ENCODE results near the gene CCP110. TPM values are rescaled to one million over a fixed set of nuclear protein-coding genes. Genes with fewer than 3 reads are reported as not detected.
A peak's percentile ranks its signal among the peaks of the same experiment; 100 is the strongest.

Gene CCP110, protein sequence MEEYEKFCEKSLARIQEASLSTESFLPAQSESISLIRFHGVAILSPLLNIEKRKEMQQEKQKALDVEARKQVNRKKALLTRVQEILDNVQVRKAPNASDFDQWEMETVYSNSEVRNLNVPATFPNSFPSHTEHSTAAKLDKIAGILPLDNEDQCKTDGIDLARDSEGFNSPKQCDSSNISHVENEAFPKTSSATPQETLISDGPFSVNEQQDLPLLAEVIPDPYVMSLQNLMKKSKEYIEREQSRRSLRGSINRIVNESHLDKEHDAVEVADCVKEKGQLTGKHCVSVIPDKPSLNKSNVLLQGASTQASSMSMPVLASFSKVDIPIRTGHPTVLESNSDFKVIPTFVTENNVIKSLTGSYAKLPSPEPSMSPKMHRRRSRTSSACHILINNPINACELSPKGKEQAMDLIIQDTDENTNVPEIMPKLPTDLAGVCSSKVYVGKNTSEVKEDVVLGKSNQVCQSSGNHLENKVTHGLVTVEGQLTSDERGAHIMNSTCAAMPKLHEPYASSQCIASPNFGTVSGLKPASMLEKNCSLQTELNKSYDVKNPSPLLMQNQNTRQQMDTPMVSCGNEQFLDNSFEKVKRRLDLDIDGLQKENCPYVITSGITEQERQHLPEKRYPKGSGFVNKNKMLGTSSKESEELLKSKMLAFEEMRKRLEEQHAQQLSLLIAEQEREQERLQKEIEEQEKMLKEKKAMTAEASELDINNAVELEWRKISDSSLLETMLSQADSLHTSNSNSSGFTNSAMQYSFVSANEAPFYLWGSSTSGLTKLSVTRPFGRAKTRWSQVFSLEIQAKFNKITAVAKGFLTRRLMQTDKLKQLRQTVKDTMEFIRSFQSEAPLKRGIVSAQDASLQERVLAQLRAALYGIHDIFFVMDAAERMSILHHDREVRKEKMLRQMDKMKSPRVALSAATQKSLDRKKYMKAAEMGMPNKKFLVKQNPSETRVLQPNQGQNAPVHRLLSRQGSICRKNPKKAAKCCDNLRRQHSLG
- 11.9 TPM for polyA plus RNA-seq (2013, experiment 1 of 2)
- 11.0 TPM for polyA plus RNA-seq (2013, experiment 2 of 2)

GRCh38 chr16:19523559-19524355 is at the start of gene CCP110:
CCP110 (plus strand) TSS chr16:19523942; CDS start chr16:19527882, 3,940 bp downstream.
- H3K9ac ChIP-seq (ENCODE audit: low read depth, low read length) = peak within 1 kb of the TSS; percentile 67
- no peak within 1 kb of the TSS for H3K27ac ChIP-seq (ENCODE audit: low read depth, low read length)
- H3K4me3 ChIP-seq (ENCODE audit: low read length) = peak within 1 kb of the TSS; percentile 80
- H3K4me1 ChIP-seq (ENCODE audit: insufficient read depth, low read length) = peaks cover 16% of the 10 kb centered on the region
- WGBS = 2% methylated on average over 51 of the region's 51 CpGs
- no peaks in the 10 kb centered on the region for H3K9me3 ChIP-seq (ENCODE audit: insufficient read depth, low read depth, low read length)
- peaks cover 12% of the 10 kb centered on the region for H3K36me3 ChIP-seq (ENCODE audit: insufficient read depth, low read length)
- H3K27me3 ChIP-seq (ENCODE audit: insufficient read depth, low read length) = no peaks in the 10 kb centered on the region

DNA sequence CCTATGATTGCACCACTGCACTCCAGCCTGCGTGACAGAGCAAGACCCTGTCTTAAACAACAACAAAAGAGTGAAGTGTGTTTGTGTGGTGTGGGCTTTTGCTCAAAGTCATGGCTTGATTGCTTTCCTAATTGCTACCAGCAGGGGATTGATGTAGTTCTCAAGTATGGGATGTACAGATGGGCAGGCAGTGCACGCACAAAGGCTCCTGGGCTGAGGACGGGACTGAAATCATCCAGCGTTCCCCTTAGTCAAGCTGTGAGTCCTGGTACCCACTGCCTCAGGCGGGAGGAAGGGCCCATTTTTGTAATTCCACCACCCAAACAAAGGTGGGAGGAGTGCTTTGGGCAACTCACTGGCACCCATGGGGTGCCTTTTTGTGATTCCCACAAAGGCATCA is 49.1 kb upstream of the CCP110 start:
- H3K9ac ChIP-seq (ENCODE audit: low read depth, low read length) = no peak overlapping the region
- no peaks in the 10 kb centered on the region for H3K9me3 ChIP-seq (ENCODE audit: insufficient read depth, low read depth, low read length)
- H3K27me3 ChIP-seq (ENCODE audit: insufficient read depth, low read length) = no peaks in the 10 kb centered on the region
- no peak overlapping the region for H3K27ac ChIP-seq (ENCODE audit: low read depth, low read length)
- WGBS = 90% methylated on average over 5 of the region's 5 CpGs
- no peaks in the 10 kb centered on the region for H3K4me1 ChIP-seq (ENCODE audit: insufficient read depth, low read length)
- H3K4me3 ChIP-seq (ENCODE audit: low read length) = no peak overlapping the region
- H3K36me3 ChIP-seq (ENCODE audit: insufficient read depth, low read length) = no peaks in the 10 kb centered on the region

DNA sequence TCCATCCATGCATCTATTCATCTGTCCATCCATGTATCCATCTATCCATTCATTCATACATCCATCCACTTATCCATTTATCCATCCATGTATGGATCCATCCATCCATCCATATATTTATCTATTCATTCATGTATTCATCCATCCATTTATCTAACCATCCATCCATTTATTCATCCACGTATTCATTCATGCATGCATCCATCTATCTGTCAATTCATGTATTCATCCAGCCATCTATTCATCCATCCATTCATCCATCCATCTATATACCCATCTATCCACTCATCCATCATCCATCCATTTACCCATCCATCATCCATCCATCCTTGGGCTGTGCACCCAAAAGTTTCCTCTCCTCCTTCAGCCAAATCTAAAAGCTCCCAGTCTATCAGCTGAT is 45.2 kb upstream of the CCP110 start:
- Histone ChIP-seq H3K27me3 (ENCODE audit: insufficient read depth, low read length) (no peaks in the 10 kb centered on the region), H3K9me3 (ENCODE audit: insufficient read depth, low read depth, low read length) (no peaks in the 10 kb centered on the region), H3K9ac (ENCODE audit: low read depth, low read length) (no peak overlapping the region), H3K4me1 (ENCODE audit: insufficient read depth, low read length) (no peaks in the 10 kb centered on the region), H3K4me3 (ENCODE audit: low read length) (no peak overlapping the region), H3K36me3 (ENCODE audit: insufficient read depth, low read length) (no peaks in the 10 kb centered on the region), H3K27ac (ENCODE audit: low read depth, low read length) (no peak overlapping the region)
- WGBS = 93% methylated on average over 1 of the region's 1 CpG

- no peaks in the 10 kb centered on the region for H3K4me1 ChIP-seq (ENCODE audit: insufficient read depth, low read length)
- no peaks in the 10 kb centered on the region for H3K36me3 ChIP-seq (ENCODE audit: insufficient read depth, low read length)
- H3K27me3 ChIP-seq (ENCODE audit: insufficient read depth, low read length) = no peaks in the 10 kb centered on the region
- no peaks in the 10 kb centered on the region for H3K9me3 ChIP-seq (ENCODE audit: insufficient read depth, low read depth, low read length)
- H3K9ac ChIP-seq (ENCODE audit: low read depth, low read length) = no peak overlapping the region
- no peak overlapping the region for H3K4me3 ChIP-seq (ENCODE audit: low read length)
- WGBS = 79% methylated on average over 3 of the region's 3 CpGs
- no peak overlapping the region for H3K27ac ChIP-seq (ENCODE audit: low read depth, low read length)
Measured at GRCh38 chr16:19479302-19479721, 44.4 kb upstream of the CCP110 start.

GRCh38 chr16:19481296-19481695 is 42.4 kb upstream of the CCP110 start:
- 0 out of 2 replicates have a peak, but pooled peaks cover 3% of the 10 kb centered on the region for H3K9me3 ChIP-seq (ENCODE audit: insufficient read depth, low read depth, low read length)
- H3K4me1 ChIP-seq (ENCODE audit: insufficient read depth, low read length) = no peaks in the 10 kb centered on the region
- 94% methylated on average over 2 of the region's 2 CpGs for WGBS
- no peaks in the 10 kb centered on the region for H3K27me3 ChIP-seq (ENCODE audit: insufficient read depth, low read length)
- no peak overlapping the region for H3K4me3 ChIP-seq (ENCODE audit: low read length)
- no peak overlapping the region for H3K9ac ChIP-seq (ENCODE audit: low read depth, low read length)
- H3K27ac ChIP-seq (ENCODE audit: low read depth, low read length) = no peak overlapping the region
- no peaks in the 10 kb centered on the region for H3K36me3 ChIP-seq (ENCODE audit: insufficient read depth, low read length)

DNA sequence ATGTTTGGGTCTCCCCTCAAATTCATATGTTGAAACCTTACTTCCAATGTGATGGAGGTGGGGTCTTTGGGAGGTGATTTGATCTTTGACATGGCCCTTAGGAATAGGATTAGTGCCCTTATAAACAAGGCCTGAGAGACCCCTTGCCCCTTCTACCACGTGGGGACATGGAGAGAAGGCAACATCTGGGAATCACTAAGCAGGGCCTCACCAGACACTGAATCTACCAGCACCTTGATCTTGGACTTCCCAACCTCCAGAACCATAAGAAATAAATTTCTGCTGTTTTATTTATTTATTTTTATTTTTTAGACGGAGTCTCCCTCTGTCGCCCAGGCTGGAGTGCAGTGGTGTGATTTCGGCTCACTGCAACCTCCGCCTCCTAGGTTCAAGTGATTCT is 42.0 kb upstream of the CCP110 start:
- Histone ChIP-seq H3K4me3 (ENCODE audit: low read length) (no peak overlapping the region), H3K27ac (ENCODE audit: low read depth, low read length) (no peak overlapping the region), H3K4me1 (ENCODE audit: insufficient read depth, low read length) (no peaks in the 10 kb centered on the region), H3K9me3 (ENCODE audit: insufficient read depth, low read depth, low read length) (0 out of 2 replicates have a peak, but pooled peaks cover 3% of the 10 kb centered on the region), H3K36me3 (ENCODE audit: insufficient read depth, low read length) (no peaks in the 10 kb centered on the region), H3K27me3 (ENCODE audit: insufficient read depth, low read length) (no peaks in the 10 kb centered on the region), H3K9ac (ENCODE audit: low read depth, low read length) (no peak overlapping the region)
- WGBS = 92% methylated on average over 5 of the region's 5 CpGs

- 100% methylated on average over 1 of the region's 1 CpG for WGBS
- Histone ChIP-seq H3K4me1 (ENCODE audit: insufficient read depth, low read length) (no peaks in the 10 kb centered on the region), H3K9me3 (ENCODE audit: insufficient read depth, low read depth, low read length) (0 out of 2 replicates have a peak, but pooled peaks cover 3% of the 10 kb centered on the region), H3K4me3 (ENCODE audit: low read length) (no peak overlapping the region), H3K27ac (ENCODE audit: low read depth, low read length) (no peak overlapping the region), H3K27me3 (ENCODE audit: insufficient read depth, low read length) (no peaks in the 10 kb centered on the region), H3K9ac (ENCODE audit: low read depth, low read length) (no peak overlapping the region), H3K36me3 (ENCODE audit: insufficient read depth, low read length) (no peaks in the 10 kb centered on the region)
Measured at GRCh38 chr16:19482291-19482690, 41.5 kb upstream of the CCP110 start.

DNA sequence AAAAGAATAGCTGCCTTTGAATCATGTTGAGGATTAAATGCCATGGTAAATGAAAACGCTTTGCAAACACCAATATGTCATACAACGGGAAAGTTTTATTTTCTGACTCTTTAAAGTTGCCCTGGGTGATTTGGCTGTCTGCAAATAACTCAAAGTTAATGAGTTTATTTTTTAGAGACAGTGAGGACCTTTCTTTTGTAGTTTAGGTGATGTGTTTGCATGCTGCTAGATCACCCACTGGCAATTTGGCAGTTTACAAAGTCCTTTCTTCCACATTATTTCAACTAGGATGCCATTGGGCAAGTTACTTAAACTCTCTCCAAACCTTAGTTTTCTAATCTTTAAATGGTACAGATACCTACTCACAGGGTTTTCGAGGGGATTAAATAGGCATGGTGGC is 39.6 kb upstream of the CCP110 start:
- H3K4me1 ChIP-seq (ENCODE audit: insufficient read depth, low read length) = peaks cover 14% of the 10 kb centered on the region
- 0 out of 2 replicates have a peak, but pooled peaks cover 3% of the 10 kb centered on the region for H3K9me3 ChIP-seq (ENCODE audit: insufficient read depth, low read depth, low read length)
- H3K9ac ChIP-seq (ENCODE audit: low read depth, low read length) = no peak overlapping the region
- H3K36me3 ChIP-seq (ENCODE audit: insufficient read depth, low read length) = no peaks in the 10 kb centered on the region
- no peak overlapping the region for H3K4me3 ChIP-seq (ENCODE audit: low read length)
- 95% methylated on average over 3 of the region's 3 CpGs for WGBS
- H3K27me3 ChIP-seq (ENCODE audit: insufficient read depth, low read length) = no peaks in the 10 kb centered on the region
- no peak overlapping the region for H3K27ac ChIP-seq (ENCODE audit: low read depth, low read length)

GRCh38 chr16:19485611-19486010 is 38.1 kb upstream of the CCP110 start:
- no peaks in the 10 kb centered on the region for H3K27me3 ChIP-seq (ENCODE audit: insufficient read depth, low read length)
- WGBS = 90% methylated on average over 5 of the region's 5 CpGs
- H3K4me3 ChIP-seq (ENCODE audit: low read length) = no peak overlapping the region
- no peak overlapping the region for H3K9ac ChIP-seq (ENCODE audit: low read depth, low read length)
- H3K9me3 ChIP-seq (ENCODE audit: insufficient read depth, low read depth, low read length) = 0 out of 2 replicates have a peak, but pooled peaks cover 3% of the 10 kb centered on the region
- H3K27ac ChIP-seq (ENCODE audit: low read depth, low read length) = no peak overlapping the region; the same call in 1 of the 2 replicates
- H3K4me1 ChIP-seq (ENCODE audit: insufficient read depth, low read length) = peaks cover 14% of the 10 kb centered on the region
- H3K36me3 ChIP-seq (ENCODE audit: insufficient read depth, low read length) = no peaks in the 10 kb centered on the region

- no peaks in the 10 kb centered on the region for H3K36me3 ChIP-seq (ENCODE audit: insufficient read depth, low read length)
- no peak overlapping the region for H3K9ac ChIP-seq (ENCODE audit: low read depth, low read length)
- no peaks in the 10 kb centered on the region for H3K27me3 ChIP-seq (ENCODE audit: insufficient read depth, low read length)
- H3K4me1 ChIP-seq (ENCODE audit: insufficient read depth, low read length) = peaks cover 14% of the 10 kb centered on the region
- 0 out of 2 replicates have a peak, but pooled peaks cover 3% of the 10 kb centered on the region for H3K9me3 ChIP-seq (ENCODE audit: insufficient read depth, low read depth, low read length)
- no peak overlapping the region for H3K4me3 ChIP-seq (ENCODE audit: low read length)
- WGBS = 89% methylated on average over 3 of the region's 4 CpGs
- H3K27ac ChIP-seq (ENCODE audit: low read depth, low read length) = no peak overlapping the region
Measured at GRCh38 chr16:19486051-19486450, 37.7 kb upstream of the CCP110 start.

All from HUES64 (cell line).